ENCODE results near the gene KIF5A. TPM values are rescaled to one million over a fixed set of nuclear protein-coding genes. Genes with fewer than 3 reads are reported as not detected.

Gene KIF5A
- total and polyA plus RNA-seq, 3 donors from 2014 or later = 6.8 to 9.1 (median 8.4) TPM

DNA sequence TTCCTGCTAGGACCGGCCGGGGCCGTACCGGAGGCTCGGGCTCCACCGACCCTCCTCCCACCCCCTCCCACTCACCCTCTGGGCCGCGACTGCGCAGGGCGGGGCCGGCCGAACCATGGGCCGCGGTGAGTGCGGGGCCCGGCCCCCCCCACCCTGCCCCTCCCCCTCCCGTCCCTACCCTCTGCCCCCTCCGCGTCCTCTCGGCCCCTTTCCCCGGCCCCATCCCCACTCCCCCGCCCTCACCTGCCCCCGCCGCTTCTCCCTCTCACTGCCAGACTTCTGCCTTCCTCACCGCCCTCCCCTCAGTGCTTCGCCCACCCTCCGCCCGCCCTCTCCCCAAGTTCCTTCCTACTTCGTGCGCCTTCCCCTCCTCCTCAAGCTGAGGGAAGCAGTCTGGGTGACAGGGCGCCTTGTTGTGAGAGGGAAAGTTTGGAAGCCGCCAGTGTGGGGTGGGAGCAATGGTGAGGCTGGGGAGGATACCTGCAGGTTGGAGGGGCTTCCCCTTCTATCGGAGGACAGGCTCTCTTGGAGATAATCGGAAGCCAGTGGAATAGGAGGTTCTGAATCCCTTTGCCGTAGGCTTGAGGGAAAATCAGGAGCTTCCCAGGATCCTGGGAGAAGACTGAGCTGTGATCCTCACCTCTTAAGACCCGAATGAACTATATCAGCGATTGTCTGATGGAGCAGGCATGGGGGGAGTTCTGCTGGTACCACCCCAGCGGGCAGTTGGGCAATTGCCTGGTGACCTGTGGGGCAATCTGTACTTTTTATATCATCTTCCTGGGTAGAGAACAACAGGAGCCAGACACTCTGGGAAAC lies 26.7 kb upstream of the KIF5A start:
- Histone ChIP-seq H3K4me1 (peaks cover 37% of the 10 kb centered on the region), H3K27me3 (no peaks in the 10 kb centered on the region), H3K4me3 (peak overlapping the region; percentile 90 to 97), H3K36me3 (ENCODE audit: low read depth, missing control alignments) (no peaks in the 10 kb centered on the region), H3K9me3 (no peaks in the 10 kb centered on the region), H3K27ac (peak overlapping the region; percentile 82 to 99)
- peak; percentile 57 for DNase-seq
- WGBS, 2 donors = 1% methylated on average over 14 to 27 of the region's 38 CpGs
- intact Hi-C loops (cut with DNase I; ENCODE audit: low total_unique reads) = no loop called here
- TF ChIP-seq POLR2A (IDR thresholded peaks at IDR 0.05) = no peak
- TF ChIP-seq, protein P1, sequence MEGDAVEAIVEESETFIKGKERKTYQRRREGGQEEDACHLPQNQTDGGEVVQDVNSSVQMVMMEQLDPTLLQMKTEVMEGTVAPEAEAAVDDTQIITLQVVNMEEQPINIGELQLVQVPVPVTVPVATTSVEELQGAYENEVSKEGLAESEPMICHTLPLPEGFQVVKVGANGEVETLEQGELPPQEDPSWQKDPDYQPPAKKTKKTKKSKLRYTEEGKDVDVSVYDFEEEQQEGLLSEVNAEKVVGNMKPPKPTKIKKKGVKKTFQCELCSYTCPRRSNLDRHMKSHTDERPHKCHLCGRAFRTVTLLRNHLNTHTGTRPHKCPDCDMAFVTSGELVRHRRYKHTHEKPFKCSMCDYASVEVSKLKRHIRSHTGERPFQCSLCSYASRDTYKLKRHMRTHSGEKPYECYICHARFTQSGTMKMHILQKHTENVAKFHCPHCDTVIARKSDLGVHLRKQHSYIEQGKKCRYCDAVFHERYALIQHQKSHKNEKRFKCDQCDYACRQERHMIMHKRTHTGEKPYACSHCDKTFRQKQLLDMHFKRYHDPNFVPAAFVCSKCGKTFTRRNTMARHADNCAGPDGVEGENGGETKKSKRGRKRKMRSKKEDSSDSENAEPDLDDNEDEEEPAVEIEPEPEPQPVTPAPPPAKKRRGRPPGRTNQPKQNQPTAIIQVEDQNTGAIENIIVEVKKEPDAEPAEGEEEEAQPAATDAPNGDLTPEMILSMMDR (IDR thresholded peaks at IDR 0.05) = no peak

DNA sequence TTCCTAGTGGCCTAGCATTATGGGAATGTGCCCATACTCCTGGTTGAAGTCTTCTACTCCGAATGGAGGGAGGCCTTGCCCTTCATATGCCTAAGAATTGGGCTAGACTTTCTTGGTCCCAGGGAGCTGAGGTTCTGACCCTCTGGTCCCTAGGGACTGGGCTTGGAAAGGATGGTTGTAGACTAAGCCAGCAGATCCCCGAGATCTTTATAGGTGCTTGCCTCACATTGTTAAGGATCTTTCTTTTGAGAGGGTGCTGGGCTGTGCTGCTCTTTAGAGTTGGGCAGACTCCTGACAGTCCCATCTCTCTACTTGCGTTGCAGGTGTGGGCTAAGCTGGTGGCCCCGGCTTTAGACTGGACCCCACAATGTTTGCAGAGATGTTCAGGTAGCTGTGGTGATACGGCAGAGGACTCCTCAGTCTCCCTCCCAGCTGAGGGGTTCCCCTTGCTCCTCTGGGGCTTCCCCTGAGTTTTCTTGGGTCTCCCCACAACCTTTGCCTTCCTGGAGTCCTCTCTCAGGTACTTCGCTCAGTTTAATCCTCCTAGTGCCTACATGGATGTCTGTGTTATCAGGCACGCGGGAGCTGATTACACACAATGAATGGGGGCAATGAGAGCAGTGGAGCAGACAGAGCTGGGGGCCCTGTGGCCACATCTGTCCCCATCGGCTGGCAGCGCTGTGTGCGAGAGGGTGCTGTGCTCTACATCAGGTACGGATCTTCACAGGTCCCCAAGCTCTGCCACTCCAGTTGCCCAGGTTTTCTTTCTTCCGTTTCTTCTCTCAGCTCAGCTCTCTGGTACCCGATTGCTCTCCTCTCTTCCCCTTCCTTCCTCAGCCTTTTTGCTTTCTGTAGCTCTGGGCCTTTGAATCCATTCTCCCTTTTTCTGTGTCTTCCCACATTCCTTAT lies 25.9 kb upstream of the KIF5A start:
- H3K36me3 ChIP-seq (ENCODE audit: low read depth, missing control alignments) = no peaks in the 10 kb centered on the region
- DNase-seq = no peak
- peak overlapping the region; percentile 90 to 97 for H3K4me3 ChIP-seq
- WGBS, 2 donors = 44 to 47% methylated on average over 14 of the region's 14 CpGs
- H3K9me3 ChIP-seq = no peaks in the 10 kb centered on the region
- no peak for TF ChIP-seq POLR2A (IDR thresholded peaks at IDR 0.05)
- TF ChIP-seq, protein P1 (IDR thresholded peaks at IDR 0.05) = no peak
- H3K27me3 ChIP-seq = no peaks in the 10 kb centered on the region
- intact Hi-C loops (cut with DNase I; ENCODE audit: low total_unique reads) = no loop called here
- peaks cover 30% of the 10 kb centered on the region for H3K4me1 ChIP-seq
- peak overlapping the region; percentile 82 to 99 for H3K27ac ChIP-seq

DNA sequence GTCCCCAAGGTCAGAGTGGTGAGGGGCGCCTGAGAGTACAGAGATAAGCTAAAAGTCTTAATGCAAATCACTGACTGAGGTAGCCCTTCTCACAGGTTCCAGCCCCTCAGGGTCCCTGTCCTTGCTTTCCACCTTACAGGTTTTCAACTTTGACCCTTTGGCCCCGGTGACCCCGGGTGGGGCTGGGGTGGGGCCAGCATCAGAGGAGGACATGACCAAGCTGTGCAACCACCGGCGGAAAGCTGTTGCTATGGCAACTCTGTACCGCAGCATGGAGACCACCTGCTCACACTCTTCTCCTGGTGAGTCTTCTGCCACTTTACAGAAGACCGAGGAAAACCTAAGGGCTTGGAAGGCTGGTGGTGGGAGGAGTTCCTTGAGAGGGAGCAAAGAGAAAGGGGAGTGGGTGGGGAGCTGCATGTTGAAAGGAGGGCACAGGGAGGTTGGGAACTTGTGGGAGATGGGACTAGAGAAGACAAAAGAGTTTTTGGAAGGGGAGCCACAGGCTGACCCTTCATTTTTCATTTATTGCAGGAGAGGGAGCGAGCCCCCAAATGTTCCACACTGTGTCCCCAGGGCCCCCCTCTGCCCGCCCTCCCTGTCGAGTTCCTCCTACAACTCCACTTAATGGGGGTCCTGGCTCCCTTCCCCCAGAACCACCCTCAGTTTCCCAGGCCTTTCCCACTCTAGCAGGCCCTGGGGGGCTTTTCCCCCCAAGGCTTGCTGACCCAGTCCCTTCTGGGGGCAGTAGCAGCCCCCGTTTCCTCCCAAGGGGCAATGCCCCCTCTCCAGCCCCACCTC lies 24.8 kb upstream of the KIF5A start:
- intact Hi-C loops (cut with DNase I; ENCODE audit: low total_unique reads) = no loop called here
- 56 to 57% methylated on average over 11 of the region's 11 CpGs for WGBS, 2 donors
- Histone ChIP-seq H3K36me3 (ENCODE audit: low read depth, missing control alignments) (no peaks in the 10 kb centered on the region), H3K27ac (peak overlapping the region in 1 of 2 donors; percentile 99), H3K9me3 (no peaks in the 10 kb centered on the region), H3K4me3 (no peak overlapping the region), H3K27me3 (no peaks in the 10 kb centered on the region), H3K4me1 (peaks cover 30% of the 10 kb centered on the region)
- no peak for TF ChIP-seq POLR2A (IDR thresholded peaks at IDR 0.05)
- TF ChIP-seq, protein P1 (IDR thresholded peaks at IDR 0.05) = no peak
- DNase-seq = no peak

DNA sequence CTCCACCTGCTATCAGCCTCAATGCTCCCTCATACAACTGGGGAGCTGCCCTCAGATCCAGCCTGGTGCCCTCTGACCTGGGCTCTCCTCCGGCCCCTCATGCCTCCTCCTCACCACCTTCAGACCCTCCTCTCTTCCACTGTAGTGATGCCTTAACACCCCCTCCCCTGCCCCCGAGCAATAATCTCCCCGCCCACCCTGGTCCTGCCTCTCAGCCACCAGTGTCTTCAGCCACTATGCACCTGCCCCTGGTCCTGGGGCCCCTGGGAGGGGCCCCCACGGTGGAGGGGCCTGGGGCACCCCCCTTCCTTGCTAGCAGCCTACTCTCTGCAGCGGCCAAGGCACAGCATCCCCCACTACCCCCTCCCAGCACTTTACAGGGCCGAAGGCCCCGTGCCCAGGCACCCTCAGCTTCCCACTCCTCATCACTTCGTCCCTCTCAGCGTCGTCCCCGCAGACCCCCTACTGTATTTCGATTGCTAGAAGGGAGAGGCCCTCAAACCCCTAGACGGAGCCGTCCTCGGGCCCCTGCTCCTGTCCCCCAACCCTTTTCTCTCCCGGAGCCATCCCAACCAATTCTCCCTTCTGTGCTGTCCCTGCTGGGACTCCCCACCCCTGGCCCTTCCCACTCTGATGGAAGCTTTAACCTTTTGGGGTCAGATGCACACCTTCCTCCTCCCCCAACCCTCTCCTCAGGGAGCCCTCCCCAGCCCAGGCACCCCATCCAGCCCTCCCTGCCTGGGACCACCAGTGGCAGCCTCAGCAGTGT lies 24.0 kb upstream of the KIF5A start:
- Histone ChIP-seq H3K9me3 (no peaks in the 10 kb centered on the region), H3K4me3 (no peak overlapping the region), H3K27me3 (no peaks in the 10 kb centered on the region), H3K27ac (no peak overlapping the region), H3K36me3 (ENCODE audit: low read depth, missing control alignments) (no peaks in the 10 kb centered on the region), H3K4me1 (peaks cover 30% of the 10 kb centered on the region)
- intact Hi-C loops (cut with DNase I; ENCODE audit: low total_unique reads) = no loop called here
- WGBS, 2 donors = 80 to 86% methylated on average over 13 to 16 of the region's 16 CpGs
- TF ChIP-seq, protein P1 (IDR thresholded peaks at IDR 0.05) = no peak
- no peak for TF ChIP-seq POLR2A (IDR thresholded peaks at IDR 0.05)
- DNase-seq = no peak
